Calu3 (cell line): ENCODE measurements around the gene NPIPB8. TPM values are rescaled to one million over a fixed set of nuclear protein-coding genes. Genes with fewer than 3 reads are reported as not detected.

ENCODE experiments used
- BruUV-seq: library from RNA; stranded (reverse); fragments of 400-500 nt; replicated peaks from 2 replicates; lab custom pipeline; 2021; lab: Mats Ljungman, UMichigan
- CTCF ChIA-PET: fragments of 300-600 bp; sonication (Branson Sonifier 250); formaldehyde crosslinking; loops from one replicate; lab custom pipeline; 2022; ENCODE audit warnings: antibody characterized with exemption; lab: Charles Lee
- DNase-seq: peaks from one replicate; pipeline ENCODE4 v3.0.0; 2022
- H3K27ac Mint-ChIP-seq: one replicate; pipeline ENCODE4 v1.8.0; 2022; ENCODE audit warnings: mixed read lengths; ENCODE audit not compliant: unreplicated experiment
- H3K27me3 Mint-ChIP-seq: one replicate; pipeline ENCODE4 v1.8.0; 2022; ENCODE audit warnings: mixed read lengths; ENCODE audit not compliant: unreplicated experiment
- H3K36me3 Mint-ChIP-seq: one replicate; pipeline ENCODE4 v1.8.0; 2022; ENCODE audit warnings: mild to moderate bottlenecking, moderate library complexity, mixed read lengths; ENCODE audit not compliant: insufficient read depth, unreplicated experiment
- H3K4me1 Mint-ChIP-seq: one replicate; pipeline ENCODE4 v1.8.0; 2022; ENCODE audit warnings: mild to moderate bottlenecking, low read depth, mixed read lengths; ENCODE audit not compliant: unreplicated experiment
- H3K4me3 Mint-ChIP-seq: one replicate; pipeline ENCODE4 v1.8.0; 2022; ENCODE audit warnings: mild to moderate bottlenecking, low read depth, moderate library complexity, mixed read lengths; ENCODE audit not compliant: unreplicated experiment
- H3K9me3 Mint-ChIP-seq: one replicate; pipeline ENCODE4 v1.8.0; 2022; ENCODE audit warnings: low read depth, mixed read lengths; ENCODE audit not compliant: unreplicated experiment
- intact Hi-C: fragments of 100-400 bp; cut with micrococcal nuclease; formaldehyde crosslinking; loops from one replicate; pipeline ENCODE4 v1.10.0; 2022; ENCODE audit not compliant: unreplicated experiment
- total RNA-seq: library from RNA; stranded (reverse); gene quantifications from 2 replicates; pipeline ENCODE4 v1.2.3, GENCODE V29; 2022
- TF ChIP-seq, protein P1 (sequence below): fragments of 200-600 bp; IDR thresholded peaks from one replicate; pipeline ENCODE4 v1.8.0; 2022; ENCODE audit warnings: antibody characterized with exemption; ENCODE audit not compliant: unreplicated experiment

The NPIPB8 gene
- total RNA-seq, 1 experiment from 2014 or later, result 1.2 TPM

DNA sequence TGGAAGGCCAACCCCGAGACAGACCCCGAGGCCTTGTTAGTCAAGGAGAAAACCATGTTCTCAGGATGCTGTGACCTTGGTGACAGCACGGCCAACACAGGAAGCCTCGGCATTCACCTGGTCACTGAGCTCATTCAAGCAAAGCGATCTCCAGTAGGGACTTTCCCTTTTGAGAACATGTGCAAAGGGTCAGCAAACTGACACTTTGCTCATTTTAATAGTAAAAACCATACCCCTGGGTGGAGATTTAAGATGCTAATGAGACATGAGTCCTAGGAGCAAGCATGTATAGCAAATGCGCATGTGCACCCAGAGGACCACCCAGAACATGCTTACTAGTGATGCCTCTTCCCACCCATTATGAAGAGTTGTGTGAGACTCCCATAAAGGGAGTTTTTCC, 35.3 kb upstream of the NPIPB8 start:
- CTCF ChIA-PET, result no interaction called here
- H3K27me3 Mint-ChIP-seq, result no peaks in the 10 kb centered on the region

DNA sequence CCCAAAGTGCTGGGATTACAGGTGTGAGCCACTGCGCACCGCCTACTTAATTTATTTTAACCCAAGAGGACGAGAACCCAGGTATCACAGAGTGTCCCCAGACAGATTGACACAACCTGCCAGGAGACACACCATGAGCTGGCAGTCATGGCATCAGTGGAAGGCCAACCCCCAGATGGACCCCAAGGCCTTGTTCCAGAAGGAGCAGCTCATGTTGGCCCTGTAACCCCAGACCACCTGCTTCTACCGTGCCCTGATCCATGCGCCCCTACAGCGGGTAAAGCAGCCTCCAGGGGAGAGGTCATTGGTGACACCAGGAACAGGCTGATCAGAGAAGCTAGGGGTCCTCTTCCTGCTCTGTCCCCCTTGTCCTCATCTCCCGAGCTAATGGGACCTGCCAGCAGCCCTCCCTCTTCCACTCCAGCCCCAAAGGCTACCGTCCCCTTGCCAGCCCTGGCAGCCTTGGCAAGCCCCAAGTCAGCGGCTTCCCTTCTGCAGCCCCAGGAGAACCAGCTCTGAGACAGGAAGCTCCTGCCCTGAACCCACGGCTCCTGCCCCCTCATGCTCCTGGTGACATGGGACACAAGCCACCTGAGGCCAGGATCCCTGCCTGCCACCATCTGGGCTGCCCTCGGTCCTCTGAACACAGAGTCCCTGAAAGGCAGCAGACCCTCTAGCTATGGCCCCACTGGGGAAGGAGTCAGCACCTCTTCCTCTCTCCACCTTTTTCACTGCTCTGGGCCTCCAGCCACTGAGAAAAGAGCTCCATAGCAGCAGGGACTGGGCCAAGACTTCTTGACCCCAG, 34.3 kb upstream of the NPIPB8 start:
- BruUV-seq, result no TSS peak
- Mint-ChIP-seq H3K27ac (no peak overlapping the region), H3K4me1 (no peaks in the 10 kb centered on the region), H3K27me3 (no peaks in the 10 kb centered on the region), H3K36me3 (no peaks in the 10 kb centered on the region), H3K4me3 (no peak overlapping the region), H3K9me3 (no peaks in the 10 kb centered on the region)
- intact Hi-C loops, result no loop called here
- CTCF ChIA-PET, result no interaction called here
- TF ChIP-seq, protein P1, sequence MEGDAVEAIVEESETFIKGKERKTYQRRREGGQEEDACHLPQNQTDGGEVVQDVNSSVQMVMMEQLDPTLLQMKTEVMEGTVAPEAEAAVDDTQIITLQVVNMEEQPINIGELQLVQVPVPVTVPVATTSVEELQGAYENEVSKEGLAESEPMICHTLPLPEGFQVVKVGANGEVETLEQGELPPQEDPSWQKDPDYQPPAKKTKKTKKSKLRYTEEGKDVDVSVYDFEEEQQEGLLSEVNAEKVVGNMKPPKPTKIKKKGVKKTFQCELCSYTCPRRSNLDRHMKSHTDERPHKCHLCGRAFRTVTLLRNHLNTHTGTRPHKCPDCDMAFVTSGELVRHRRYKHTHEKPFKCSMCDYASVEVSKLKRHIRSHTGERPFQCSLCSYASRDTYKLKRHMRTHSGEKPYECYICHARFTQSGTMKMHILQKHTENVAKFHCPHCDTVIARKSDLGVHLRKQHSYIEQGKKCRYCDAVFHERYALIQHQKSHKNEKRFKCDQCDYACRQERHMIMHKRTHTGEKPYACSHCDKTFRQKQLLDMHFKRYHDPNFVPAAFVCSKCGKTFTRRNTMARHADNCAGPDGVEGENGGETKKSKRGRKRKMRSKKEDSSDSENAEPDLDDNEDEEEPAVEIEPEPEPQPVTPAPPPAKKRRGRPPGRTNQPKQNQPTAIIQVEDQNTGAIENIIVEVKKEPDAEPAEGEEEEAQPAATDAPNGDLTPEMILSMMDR, result no peak
- no peak for DNase-seq

More for the DNA sequence above, 35.3 kb upstream of the NPIPB8 start:
- TF ChIP-seq, protein P1, result no peak
- no peak overlapping the region for H3K4me3 Mint-ChIP-seq
- no peak for DNase-seq
- H3K36me3 Mint-ChIP-seq, result no peaks in the 10 kb centered on the region
- BruUV-seq, result no TSS peak
- H3K9me3 Mint-ChIP-seq, result no peaks in the 10 kb centered on the region
- intact Hi-C loops, result no loop called here
- H3K4me1 Mint-ChIP-seq, result peaks cover 7% of the 10 kb centered on the region
- H3K27ac Mint-ChIP-seq, result no peak overlapping the region

DNA sequence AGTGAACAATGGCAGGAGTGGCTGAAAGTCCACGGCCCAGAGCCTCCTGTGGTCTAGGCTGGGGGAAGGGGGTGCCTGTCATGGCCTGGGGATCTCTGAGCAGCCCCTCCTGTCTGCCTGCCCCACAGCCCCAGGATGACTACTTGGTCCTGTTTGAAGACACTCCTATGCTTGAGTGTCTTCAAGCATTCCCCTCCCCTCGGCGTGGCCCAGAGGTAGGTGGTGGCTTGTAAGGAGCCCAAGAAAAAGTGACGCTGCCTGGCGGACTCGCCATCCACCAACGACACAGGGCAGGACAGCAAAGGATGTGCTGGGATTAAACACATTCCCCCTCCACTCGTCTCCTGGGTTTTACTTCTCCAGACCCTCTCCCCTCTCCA, 33.7 kb upstream of the NPIPB8 start:
- no peaks in the 10 kb centered on the region for H3K27me3 Mint-ChIP-seq
- TF ChIP-seq, protein P1, result no peak
- CTCF ChIA-PET, result no interaction called here
- H3K36me3 Mint-ChIP-seq, result no peaks in the 10 kb centered on the region
- no TSS peak for BruUV-seq
- intact Hi-C loops, result no loop called here
- no peaks in the 10 kb centered on the region for H3K9me3 Mint-ChIP-seq
- no peak overlapping the region for H3K27ac Mint-ChIP-seq
- no peaks in the 10 kb centered on the region for H3K4me1 Mint-ChIP-seq
- H3K4me3 Mint-ChIP-seq, result no peak overlapping the region
- DNase-seq, result no peak

DNA sequence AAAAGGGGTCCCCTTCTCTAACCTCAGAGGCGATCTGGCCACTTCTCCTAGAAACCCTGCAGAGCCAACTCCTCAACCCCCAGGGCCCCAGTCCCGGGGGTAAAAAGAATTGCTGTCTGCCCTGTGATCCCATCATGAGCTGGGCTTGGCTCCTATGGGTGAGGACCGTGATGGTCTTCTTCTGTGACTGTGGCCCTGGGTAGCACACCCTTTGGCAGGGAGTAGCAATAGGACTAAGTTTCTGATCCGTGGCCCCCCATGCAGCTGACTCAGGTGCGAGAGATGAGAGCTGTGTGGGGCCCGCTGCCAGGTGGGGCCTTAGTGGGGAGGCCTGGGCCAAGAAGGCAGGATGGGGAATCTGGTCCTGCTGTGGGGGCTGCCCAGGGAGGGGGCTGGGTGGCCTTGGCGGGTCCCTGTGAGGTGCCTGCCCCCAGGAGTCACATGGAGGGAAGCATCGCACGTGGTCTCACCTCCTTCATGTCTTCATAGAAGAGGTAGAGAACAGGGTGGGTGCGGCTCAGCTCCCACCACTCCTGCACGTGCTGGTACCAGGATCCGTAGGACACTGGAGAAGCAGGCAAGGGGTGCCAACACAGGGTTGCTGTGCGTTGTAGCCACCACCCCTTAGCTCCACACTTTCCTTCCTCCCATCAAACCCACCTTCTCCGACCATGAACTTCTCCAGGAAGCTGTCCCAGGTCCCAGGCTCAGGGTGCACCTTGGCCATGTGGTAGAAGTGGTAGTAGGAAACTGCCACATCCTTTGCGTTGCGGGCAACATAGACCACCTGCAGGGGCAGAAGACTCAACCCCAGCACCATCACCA, 31.4 kb upstream of the NPIPB8 start:
- no TSS peak for BruUV-seq
- intact Hi-C loops, result no loop called here

More for the DNA sequence above, 31.4 kb upstream of the NPIPB8 start:
- Mint-ChIP-seq H3K27ac (no peak overlapping the region), H3K4me3 (no peak overlapping the region), H3K36me3 (no peaks in the 10 kb centered on the region), H3K27me3 (no peaks in the 10 kb centered on the region), H3K9me3 (no peaks in the 10 kb centered on the region), H3K4me1 (no peaks in the 10 kb centered on the region)
- CTCF ChIA-PET, result no interaction called here
- no peak for DNase-seq
- TF ChIP-seq, protein P1, result no peak
